Body of pancreas (tissue), 4 donors: ENCODE results near the gene NLRP9. TPM values are rescaled to one million over a fixed set of nuclear protein-coding genes. Genes with fewer than 3 reads are reported as not detected.

ENCODE experiments used
- ATAC-seq: fragments of 150-250 bp; one replicate; pipeline ENCODE4 v1.9.1; 2016
- DNase-seq, 4 donors: peaks; one replicate each; pipeline ENCODE4 v3.0.0-alpha.2; 2019
- H3K27ac ChIP-seq, 4 donors: fragments of 200-600 bp; sonication (generic); 1 replicate in 3 of 4; 2 replicates in 1 of 4; pipeline versions ENCODE4 v1.5.1 to v1.6.1; 2016 to 2019; ENCODE audit warnings: mild to moderate bottlenecking in 1 of 4, mixed read lengths in 1 of 4, moderate library complexity in 1 of 4
- H3K27me3 ChIP-seq, 2 donors: fragments of 200-600 bp; sonication (generic); one replicate each; pipeline ENCODE4 v1.6.0; 2016; ENCODE audit warnings: mild to moderate bottlenecking in 1 of 2
- H3K36me3 ChIP-seq, 2 donors: fragments of 200-600 bp; sonication (generic); replicated peaks in 1 of 2; 2 replicates each; pipeline ENCODE4 v1.5.1; 2016; ENCODE audit warnings: low read depth in 2 of 2; ENCODE audit not compliant: insufficient read depth in 1 of 2
- H3K4me1 ChIP-seq: fragments of 200-600 bp; sonication (generic); one replicate; pipeline ENCODE4 v1.6.0; 2016
- H3K4me3 ChIP-seq, 2 donors: fragments of 200-600 bp; sonication (generic); 1 replicate in 1 of 2; 2 replicates in 1 of 2; pipeline ENCODE4 v1.5.1; 2016 to 2019
- H3K9me3 ChIP-seq, 3 donors: fragments of 200-600 bp; sonication (generic); 1 replicate in 2 of 3; 2 replicates in 1 of 3; pipeline ENCODE4 v1.5.1; 2016
- CTCF ChIP-seq, 7 experiments: fragments of 450-650 bp in 4 of 7; fragments of 200-600 bp in 3 of 7; sonication (generic) in 3 of 7; IDR thresholded peaks; one replicate each; pipeline ENCODE4 v1.5.1; 2016 to 2019; ENCODE audit warnings: antibody characterized with exemption in 7 of 7
- POLR2A ChIP-seq, 3 donors: fragments of 450-650 bp; IDR thresholded peaks; one replicate each; pipeline ENCODE4 v1.6.1; 2016; ENCODE audit warnings: antibody characterized with exemption in 3 of 3, mild to moderate bottlenecking in 2 of 3
- WGBS, 2 donors: methylation state at CpG; one replicate each; pipeline ENCODE4 v1.1.5; 2017; 5-methylcytosine and 5-hydroxymethylcytosine counted together
- intact Hi-C: fragments of 100-400 bp; cut with DNase I; formaldehyde crosslinking; loops from one replicate; pipeline ENCODE4 v1.15.1; 2023
- total RNA-seq, 2 donors: library from RNA; depleted of rRNA; stranded (reverse); fragments of >200 nt; gene quantifications; one replicate each; pipeline ENCODE4 v1.1.0, GENCODE V29; 2016

The NLRP9 gene
- total RNA-seq, 2 donors from 2014 or later, result not detected

- ATAC-seq (no peak), DNase-seq (no peak)
- H3K9me3 ChIP-seq, result no peaks in the 10 kb centered on the region
- H3K36me3 ChIP-seq, result peaks cover 19 to 50% of the 10 kb centered on the region in 2 donors
- WGBS, 2 donors, result 70 to 73% methylated on average over 7 of the region's 7 CpGs
- H3K4me3 ChIP-seq, result no peak overlapping the region
- H3K4me1 ChIP-seq, result peaks cover 23% of the 10 kb centered on the region
- no peak overlapping the region for H3K27ac ChIP-seq
- no peaks in the 10 kb centered on the region for H3K27me3 ChIP-seq
- TF ChIP-seq POLR2A (IDR thresholded peaks at IDR 0.05) (no peak), CTCF (IDR thresholded peaks at IDR 0.05) (no peak)
- intact Hi-C loops, result no loop called here
Observed at GRCh38 chr19:55661826-55662225, 76.4 kb downstream of the NLRP9 start.

- no peak overlapping the region for H3K4me3 ChIP-seq
- H3K4me1 ChIP-seq, result peaks cover 31% of the 10 kb centered on the region
- ATAC-seq (no peak), DNase-seq (no peak)
- H3K9me3 ChIP-seq, result no peaks in the 10 kb centered on the region
- intact Hi-C loops, result no loop called here
- H3K36me3 ChIP-seq, result peaks cover 17 to 42% of the 10 kb centered on the region in 2 donors
- no peaks in the 10 kb centered on the region for H3K27me3 ChIP-seq
- TF ChIP-seq CTCF (IDR thresholded peaks at IDR 0.05), result no peak
- H3K27ac ChIP-seq, result no peak overlapping the region
- 74 to 77% methylated on average over 16 of the region's 16 CpGs for WGBS, 2 donors
Observed at GRCh38 chr19:55660991-55661390, 77.2 kb downstream of the NLRP9 start.

GRCh38 chr19:55660404-55660803 lies 77.8 kb downstream of the NLRP9 start:
- no peaks in the 10 kb centered on the region for H3K27me3 ChIP-seq
- WGBS, 2 donors, result 86 to 91% methylated on average over 9 to 12 of the region's 12 CpGs
- ATAC-seq (no peak), DNase-seq (no peak)
- peaks cover 12 to 39% of the 10 kb centered on the region in 2 donors for H3K36me3 ChIP-seq
- no peak overlapping the region for H3K4me3 ChIP-seq
- intact Hi-C loops, result no loop called here
- TF ChIP-seq POLR2A (IDR thresholded peaks at IDR 0.05), result no peak
- TF ChIP-seq CTCF (IDR thresholded peaks at IDR 0.05), result no peak
- peaks cover 35% of the 10 kb centered on the region for H3K4me1 ChIP-seq
- H3K27ac ChIP-seq, result no peak overlapping the region
- no peaks in the 10 kb centered on the region for H3K9me3 ChIP-seq

GRCh38 chr19:55659822-55660221 lies 78.4 kb downstream of the NLRP9 start:
- intact Hi-C loops, result no loop called here
- 65 to 71% methylated on average over 9 of the region's 9 CpGs for whole genome bisulfite sequencing, 2 donors
- Histone ChIP-seq H3K27ac (no peak overlapping the region), H3K27me3 (no peaks in the 10 kb centered on the region), H3K36me3 (peaks cover 12 to 36% of the 10 kb centered on the region in 2 donors), H3K4me1 (peaks cover 35% of the 10 kb centered on the region), H3K4me3 (no peak overlapping the region), H3K9me3 (no peaks in the 10 kb centered on the region)
- ATAC-seq (no peak), DNase-seq (no peak)
- no peak for TF ChIP-seq POLR2A (IDR thresholded peaks at IDR 0.05)
- no peak for TF ChIP-seq CTCF (IDR thresholded peaks at IDR 0.05)

- TF ChIP-seq CTCF (IDR thresholded peaks at IDR 0.05), result no peak
- TF ChIP-seq POLR2A (IDR thresholded peaks at IDR 0.05), result no peak
- Histone ChIP-seq H3K4me1 (peaks cover 35% of the 10 kb centered on the region), H3K27ac (no peak overlapping the region), H3K27me3 (no peaks in the 10 kb centered on the region), H3K9me3 (no peaks in the 10 kb centered on the region), H3K36me3 (peaks cover 12 to 30% of the 10 kb centered on the region in 2 donors), H3K4me3 (no peak overlapping the region)
- intact Hi-C loops, result no loop called here
- WGBS, 2 donors, result 87 to 92% methylated on average over 26 to 29 of the region's 37 CpGs
- no peak for DNase-seq
- no peak for ATAC-seq
Observed at GRCh38 chr19:55658846-55659459, 79.2 kb downstream of the NLRP9 start.
